Measurements from ENCODE around the gene CCDC157.

DNA sequence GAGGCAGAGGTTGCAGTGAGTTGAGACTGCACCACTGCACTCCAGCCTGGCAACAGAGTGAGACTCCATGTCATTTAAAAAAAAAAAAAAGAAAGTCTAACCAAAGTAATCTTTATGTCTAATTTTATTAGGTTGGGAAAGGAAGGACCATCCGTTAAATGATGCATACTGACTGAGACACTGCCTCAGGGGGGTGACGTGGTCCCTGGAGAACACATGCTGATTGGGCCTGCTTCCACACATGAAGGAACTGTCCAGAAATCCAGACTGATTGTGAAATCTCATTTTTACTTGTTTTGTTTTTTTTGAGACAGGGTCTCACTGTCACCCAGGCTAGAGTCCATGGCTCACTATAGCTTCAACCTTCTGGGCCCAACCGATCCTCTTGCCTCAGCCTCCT is 5.6 kb upstream of the CCDC157 start:
- no peak for TF ChIP-seq FOXM1 (IDR thresholded peaks at IDR 0.05; ENCODE audit: low read depth, low read length)
- no peak for TF ChIP-seq SREBF1 (IDR thresholded peaks at IDR 0.05; ENCODE audit: low read length)
- TF ChIP-seq, protein P1, sequence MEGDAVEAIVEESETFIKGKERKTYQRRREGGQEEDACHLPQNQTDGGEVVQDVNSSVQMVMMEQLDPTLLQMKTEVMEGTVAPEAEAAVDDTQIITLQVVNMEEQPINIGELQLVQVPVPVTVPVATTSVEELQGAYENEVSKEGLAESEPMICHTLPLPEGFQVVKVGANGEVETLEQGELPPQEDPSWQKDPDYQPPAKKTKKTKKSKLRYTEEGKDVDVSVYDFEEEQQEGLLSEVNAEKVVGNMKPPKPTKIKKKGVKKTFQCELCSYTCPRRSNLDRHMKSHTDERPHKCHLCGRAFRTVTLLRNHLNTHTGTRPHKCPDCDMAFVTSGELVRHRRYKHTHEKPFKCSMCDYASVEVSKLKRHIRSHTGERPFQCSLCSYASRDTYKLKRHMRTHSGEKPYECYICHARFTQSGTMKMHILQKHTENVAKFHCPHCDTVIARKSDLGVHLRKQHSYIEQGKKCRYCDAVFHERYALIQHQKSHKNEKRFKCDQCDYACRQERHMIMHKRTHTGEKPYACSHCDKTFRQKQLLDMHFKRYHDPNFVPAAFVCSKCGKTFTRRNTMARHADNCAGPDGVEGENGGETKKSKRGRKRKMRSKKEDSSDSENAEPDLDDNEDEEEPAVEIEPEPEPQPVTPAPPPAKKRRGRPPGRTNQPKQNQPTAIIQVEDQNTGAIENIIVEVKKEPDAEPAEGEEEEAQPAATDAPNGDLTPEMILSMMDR (IDR thresholded peaks at IDR 0.05 in 2 of 3, conservative IDR thresholded peaks at IDR 0.05 in 1 of 3; ENCODE audit: control insufficient read depth in 2 of 3, extremely low read depth in 1 of 3, insufficient read depth in 1 of 3, low read depth in 3 of 3, low read length in 3 of 3) = no peak
- no peak for TF ChIP-seq SRF (IDR thresholded peaks at IDR 0.05; ENCODE audit: low read depth in 2 of 2, low read length in 2 of 2)
- TF ChIP-seq BHLHE40 (IDR thresholded peaks at IDR 0.05; ENCODE audit: borderline replicate concordance in 1 of 2, low read depth in 2 of 2, low read length in 1 of 2) = no peak
- TF ChIP-seq, protein P2, sequence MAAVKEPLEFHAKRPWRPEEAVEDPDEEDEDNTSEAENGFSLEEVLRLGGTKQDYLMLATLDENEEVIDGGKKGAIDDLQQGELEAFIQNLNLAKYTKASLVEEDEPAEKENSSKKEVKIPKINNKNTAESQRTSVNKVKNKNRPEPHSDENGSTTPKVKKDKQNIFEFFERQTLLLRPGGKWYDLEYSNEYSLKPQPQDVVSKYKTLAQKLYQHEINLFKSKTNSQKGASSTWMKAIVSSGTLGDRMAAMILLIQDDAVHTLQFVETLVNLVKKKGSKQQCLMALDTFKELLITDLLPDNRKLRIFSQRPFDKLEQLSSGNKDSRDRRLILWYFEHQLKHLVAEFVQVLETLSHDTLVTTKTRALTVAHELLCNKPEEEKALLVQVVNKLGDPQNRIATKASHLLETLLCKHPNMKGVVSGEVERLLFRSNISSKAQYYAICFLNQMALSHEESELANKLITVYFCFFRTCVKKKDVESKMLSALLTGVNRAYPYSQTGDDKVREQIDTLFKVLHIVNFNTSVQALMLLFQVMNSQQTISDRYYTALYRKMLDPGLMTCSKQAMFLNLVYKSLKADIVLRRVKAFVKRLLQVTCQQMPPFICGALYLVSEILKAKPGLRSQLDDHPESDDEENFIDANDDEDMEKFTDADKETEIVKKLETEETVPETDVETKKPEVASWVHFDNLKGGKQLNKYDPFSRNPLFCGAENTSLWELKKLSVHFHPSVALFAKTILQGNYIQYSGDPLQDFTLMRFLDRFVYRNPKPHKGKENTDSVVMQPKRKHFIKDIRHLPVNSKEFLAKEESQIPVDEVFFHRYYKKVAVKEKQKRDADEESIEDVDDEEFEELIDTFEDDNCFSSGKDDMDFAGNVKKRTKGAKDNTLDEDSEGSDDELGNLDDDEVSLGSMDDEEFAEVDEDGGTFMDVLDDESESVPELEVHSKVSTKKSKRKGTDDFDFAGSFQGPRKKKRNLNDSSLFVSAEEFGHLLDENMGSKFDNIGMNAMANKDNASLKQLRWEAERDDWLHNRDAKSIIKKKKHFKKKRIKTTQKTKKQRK (IDR thresholded peaks at IDR 0.05; ENCODE audit: low read depth, low read length) = no peak
- TF ChIP-seq, protein P3, sequence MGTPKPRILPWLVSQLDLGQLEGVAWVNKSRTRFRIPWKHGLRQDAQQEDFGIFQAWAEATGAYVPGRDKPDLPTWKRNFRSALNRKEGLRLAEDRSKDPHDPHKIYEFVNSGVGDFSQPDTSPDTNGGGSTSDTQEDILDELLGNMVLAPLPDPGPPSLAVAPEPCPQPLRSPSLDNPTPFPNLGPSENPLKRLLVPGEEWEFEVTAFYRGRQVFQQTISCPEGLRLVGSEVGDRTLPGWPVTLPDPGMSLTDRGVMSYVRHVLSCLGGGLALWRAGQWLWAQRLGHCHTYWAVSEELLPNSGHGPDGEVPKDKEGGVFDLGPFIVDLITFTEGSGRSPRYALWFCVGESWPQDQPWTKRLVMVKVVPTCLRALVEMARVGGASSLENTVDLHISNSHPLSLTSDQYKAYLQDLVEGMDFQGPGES (IDR thresholded peaks at IDR 0.05) = no peak
- no peak for TF ChIP-seq SUZ12 (IDR thresholded peaks at IDR 0.05; ENCODE audit: unreplicated experiment)
- TF ChIP-seq RBBP5 (conservative IDR thresholded peaks at IDR 0.05) = no peak
- TF ChIP-seq EP300 (IDR thresholded peaks at IDR 0.05; ENCODE audit: borderline replicate concordance in 1 of 2, control insufficient read depth in 1 of 2, low read depth in 2 of 2, low read length in 2 of 2) = no peak
